Endothelial cell of umbilical vein (primary cell): ENCODE measurements around the gene ARMC7. TPM values are rescaled to one million over a fixed set of nuclear protein-coding genes. Genes with fewer than 3 reads are reported as not detected.
A peak's percentile ranks its signal among the peaks of the same experiment; 100 is the strongest.

ENCODE experiments used
- BruUV-seq: library from RNA; stranded (reverse); fragments of 400-500 nt; replicated peaks from 2 replicates; lab custom pipeline; 2021; lab: Mats Ljungman, UMichigan
- CTCF ChIA-PET: fragments of 300-600, 350-600 bp; sonication (Branson Sonifier 250); formaldehyde crosslinking; loops from one replicate; lab custom pipeline; 2021; ENCODE audit warnings: antibody characterized with exemption, inconsistent platforms; lab: Charles Lee
- POLR2A ChIA-PET: fragments of 300-600, 350-600 bp; sonication (Branson Sonifier 250); formaldehyde crosslinking; loops from one replicate; lab custom pipeline; 2021; ENCODE audit warnings: antibody characterized with exemption, inconsistent platforms; lab: Charles Lee
- DNase-seq: peaks from one replicate; pipeline ENCODE4 v3.0.0-alpha.2; 2011; ENCODE audit warnings: low read depth, low spot score
- FAIRE-seq: peaks from 2 replicates; lab custom pipeline; 2011; peaks lifted over from hg19 to GRCh38; lab: Jason Lieb, UNC
- H2AFZ ChIP-seq: 2 replicates; pipeline ENCODE4 v1.6.0; 2012; ENCODE audit warnings: low read depth, low read length, control low read depth, inconsistent platforms
- H3K27ac ChIP-seq: 2 replicates; pipeline ENCODE4 v1.5.1; 2011; ENCODE audit warnings: low read depth, mild to moderate bottlenecking, control low read depth, low read length, moderate library complexity; ENCODE audit not compliant: insufficient read depth
- H3K27me3 ChIP-seq, 2 experiments: 2 replicates each; pipeline versions ENCODE4 v1.6.0 to v1.6.1; 2011; ENCODE audit warnings: low read length in 2 of 2, mixed read lengths in 1 of 2; ENCODE audit not compliant: control insufficient read depth in 2 of 2, insufficient read depth in 2 of 2
- H3K36me3 ChIP-seq, 2 experiments: 2 replicates in 1 of 2; 3 replicates in 1 of 2; pipeline ENCODE4 v1.5.1; 2011; ENCODE audit warnings: low read length in 2 of 2, mild to moderate bottlenecking in 1 of 2, moderate library complexity in 1 of 2; ENCODE audit not compliant: control insufficient read depth in 2 of 2, insufficient read depth in 2 of 2; ENCODE audit errors: extremely low read depth in 1 of 2
- H3K4me1 ChIP-seq: 3 replicates; pipeline ENCODE4 v1.5.1; 2011; ENCODE audit warnings: mild to moderate bottlenecking, low read length; ENCODE audit not compliant: control insufficient read depth, insufficient read depth; ENCODE audit errors: extremely low read depth
- H3K4me2 ChIP-seq: 2 replicates; pipeline ENCODE4 v1.6.1; 2011; ENCODE audit warnings: low read length, control low read depth, mixed read lengths; ENCODE audit not compliant: insufficient read depth
- H3K4me3 ChIP-seq, 3 experiments: fragments of 200-600 bp in 1 of 3; sonication (generic), shearing (Covaris generic) in 1 of 3; replicated peaks in 1 of 3; 2 replicates each; pipeline ENCODE4 v1.5.1; 2011 to 2016; ENCODE audit warnings: control low read depth in 3 of 3, low read length in 3 of 3, mild to moderate bottlenecking in 2 of 3, inconsistent platforms in 1 of 3, low read depth in 1 of 3, moderate library complexity in 1 of 3; ENCODE audit not compliant: insufficient read depth in 1 of 3
- H3K79me2 ChIP-seq: 2 replicates; pipeline ENCODE4 v1.6.0; 2012; ENCODE audit warnings: low read length, inconsistent platforms; ENCODE audit not compliant: control insufficient read depth, insufficient read depth
- H3K9ac ChIP-seq: replicated peaks from 2 replicates; pipeline ENCODE3; 2011; ENCODE audit warnings: low read length, control low read depth; ENCODE audit not compliant: insufficient read depth; ENCODE audit errors: extremely low read depth
- H3K9me1 ChIP-seq: replicated peaks from 3 replicates; pipeline ENCODE4 v1.6.0; 2011; ENCODE audit warnings: mild to moderate bottlenecking, low read length; ENCODE audit not compliant: control insufficient read depth, insufficient read depth; ENCODE audit errors: extremely low read depth
- H3K9me3 ChIP-seq: replicated peaks from 2 replicates; pipeline ENCODE4 v1.5.1; 2012; ENCODE audit warnings: low read length, inconsistent platforms; ENCODE audit not compliant: control insufficient read depth, insufficient read depth
- H4K20me1 ChIP-seq: replicated peaks from 2 replicates; pipeline ENCODE3; 2011; ENCODE audit warnings: mild to moderate bottlenecking, low read length; ENCODE audit not compliant: control insufficient read depth, insufficient read depth; ENCODE audit errors: extremely low read depth
- EZH2 ChIP-seq: IDR thresholded peaks from 2 replicates; pipeline ENCODE4 v1.6.1; 2012; ENCODE audit warnings: borderline replicate concordance, low read depth, mild to moderate bottlenecking, moderate library complexity, low read length, inconsistent platforms; ENCODE audit not compliant: severe bottlenecking
- FOS ChIP-seq: IDR thresholded peaks from 2 replicates; pipeline ENCODE4 v1.6.1; 2011; ENCODE audit warnings: mild to moderate bottlenecking, low read length, moderate library complexity, borderline replicate concordance; ENCODE audit not compliant: insufficient read depth
- GATA2 ChIP-seq: IDR thresholded peaks from 2 replicates; pipeline ENCODE4 v1.7.0; 2011; ENCODE audit warnings: low read depth, mild to moderate bottlenecking, moderate library complexity, mixed read lengths, low read length; ENCODE audit not compliant: insufficient read length, insufficient read depth
- JUN ChIP-seq: IDR thresholded peaks from 2 replicates; pipeline ENCODE4 v1.6.1; 2011; ENCODE audit warnings: borderline replicate concordance, low read depth; ENCODE audit not compliant: insufficient read length, insufficient read depth
- MYC ChIP-seq: IDR thresholded peaks from one replicate; pipeline ENCODE4 v1.6.1; 2011; ENCODE audit warnings: mild to moderate bottlenecking, low read depth, low read length
- POLR2A ChIP-seq: IDR thresholded peaks from 2 replicates; pipeline ENCODE4 v1.6.1; 2012; ENCODE audit warnings: low read depth, mild to moderate bottlenecking, control low read depth, low read length
- POLR2AphosphoS5 ChIP-seq: IDR thresholded peaks from 2 replicates; pipeline ENCODE4 v1.6.1; 2012; ENCODE audit warnings: low read depth, mild to moderate bottlenecking, control low read depth, low read length, moderate library complexity; ENCODE audit not compliant: insufficient read depth
- dilution Hi-C: fragments of 300-500 bp; cut with MboI; formaldehyde crosslinking; loops from one replicate; pipeline ENCODE4 v1.15.0; 2019; ENCODE audit warnings: low sequenced_read_pairs; ENCODE audit not compliant: extremely low pct_ligation_motif_present
- intact Hi-C: fragments of 100-400 bp; cut with micrococcal nuclease; formaldehyde crosslinking; loops from one replicate; pipeline ENCODE4 v1.10.0; 2022
- polyA plus RNA-seq, 4 experiments: library from polyadenylated mRNA; depleted of rRNA in 3 of 4; stranded (reverse) in 3 of 4; unstranded in 1 of 4; fragments of >200 nt; gene quantifications; 2 replicates each; pipeline versions ENCODE4 v1.2.1 to v1.2.3, GENCODE V29; 2011 to 2012; ENCODE audit warnings: missing spikeins in 1 of 4
- total RNA-seq: library from RNA; stranded (reverse); gene quantifications from 2 replicates; pipeline ENCODE4 v1.2.3, GENCODE V29; 2021
- TF ChIP-seq, protein P1 (sequence below): IDR thresholded peaks from 2 replicates; pipeline ENCODE4 v1.6.1; 2011; ENCODE audit not compliant: insufficient read depth, insufficient read length
- TF ChIP-seq, protein P2 (sequence below), 2 donors: IDR thresholded peaks; 1 replicate in 1 of 2; 2 replicates in 1 of 2; pipeline ENCODE4 v1.5.1; 2011; ENCODE audit warnings: low read length in 2 of 2, mild to moderate bottlenecking in 2 of 2, moderate library complexity in 2 of 2, control low read depth in 1 of 2, inconsistent platforms in 1 of 2, low read depth in 1 of 2; ENCODE audit not compliant: insufficient read depth in 1 of 2; ENCODE audit errors: extremely low read depth in 1 of 2

The ARMC7 gene
- total and polyA plus RNA-seq, 2 donors (not counting 3 experiments of a cell fraction or from before 2014, with no cell fraction given) = 11.8 to 15.7 TPM

DNA sequence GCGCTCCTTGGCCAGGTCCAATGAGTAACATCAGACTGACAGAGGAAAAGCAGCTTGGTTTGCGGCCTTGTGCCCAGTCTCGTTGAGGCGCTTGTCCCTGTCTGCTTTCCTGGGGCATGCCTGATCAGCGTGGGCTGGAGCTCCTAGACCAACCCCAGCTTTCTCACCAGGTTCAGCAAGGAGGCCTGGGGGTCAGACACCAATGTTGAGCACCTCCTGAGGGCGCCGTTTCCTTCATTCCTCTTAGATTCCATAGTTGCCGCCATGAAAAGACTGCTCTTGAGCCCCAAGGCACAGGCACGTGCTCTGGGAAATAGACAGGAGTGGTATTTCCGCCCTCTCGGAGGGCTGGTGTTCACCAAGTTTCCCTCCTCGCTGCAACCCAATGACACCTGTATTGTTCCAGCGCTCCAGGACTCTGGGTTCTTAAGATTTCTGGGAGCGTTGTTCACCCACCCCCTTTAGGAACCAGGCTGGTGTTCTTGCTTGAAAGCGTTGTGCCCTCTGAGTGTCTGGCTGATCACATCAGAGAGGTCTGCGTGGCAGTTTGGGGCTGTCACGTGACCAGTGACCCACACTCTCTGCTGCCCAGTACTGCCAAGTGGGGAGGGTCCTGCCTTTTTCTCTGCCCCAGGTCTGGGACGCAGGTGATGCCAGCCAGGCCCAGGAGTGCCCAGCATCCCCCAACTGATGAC, 44.8 kb upstream of the ARMC7 start:
- ChIA-PET POLR2A (no interaction called here), CTCF (interaction anchor here (1.1 to 6.1 kb wide), 3 partner anchors 41 to 49 kb away, joined by 3 to 80 read pairs (median 4); no protein-coding TSS in a partner anchor)
- Histone ChIP-seq H3K4me2 (no peak overlapping the region), H4K20me1 (no peaks in the 10 kb centered on the region), H3K27ac (peak overlapping the region; percentile 33), H3K4me3 (no peak overlapping the region), H3K36me3 (peaks cover 8 to 24% of the 10 kb centered on the region in 2 experiments), H2AFZ (no peak overlapping the region), H3K9me1 (no peaks in the 10 kb centered on the region), H3K4me1 (peaks cover 6% of the 10 kb centered on the region), H3K27me3 (no peaks in the 10 kb centered on the region), H3K9me3 (no peaks in the 10 kb centered on the region), H3K9ac (peak overlapping the region; percentile 12), H3K79me2 (no peaks in the 10 kb centered on the region)
- no TSS peak for BruUV-seq
- no peak for DNase-seq
- dilution Hi-C loops (no loop called here), intact Hi-C loops (no loop called here)
- no peak for FAIRE-seq
- TF ChIP-seq MYC = no peak
- TF ChIP-seq EZH2 = no peak

DNA sequence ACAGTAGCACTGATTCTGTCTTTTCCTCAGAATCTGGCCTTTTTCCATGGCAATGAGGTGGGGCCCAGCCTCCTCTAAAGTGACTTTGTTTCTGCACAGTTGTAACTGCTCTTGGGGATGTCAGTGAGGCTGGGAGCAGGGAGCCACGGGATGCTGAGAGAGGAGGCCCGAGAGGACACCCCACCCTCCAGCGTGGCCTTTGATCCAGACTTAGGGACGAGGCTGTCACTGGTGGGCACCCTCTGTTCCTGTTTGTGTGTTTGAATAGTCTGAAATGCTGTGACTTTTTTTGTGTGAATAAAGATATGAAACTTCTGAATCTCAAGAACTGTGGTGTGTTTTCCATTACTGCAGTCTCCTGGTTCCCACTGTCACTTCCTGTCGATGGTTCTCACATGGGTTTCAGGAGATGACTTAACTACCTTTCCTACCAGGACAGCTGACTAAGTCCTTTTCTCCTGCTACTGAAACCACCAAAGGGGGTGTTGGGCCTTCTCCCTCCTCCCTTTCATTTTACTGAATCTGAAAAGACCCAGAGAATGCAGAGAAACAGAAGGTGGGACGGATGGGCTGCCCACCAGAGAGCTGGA, 44.1 kb upstream of the ARMC7 start:
- Histone ChIP-seq H4K20me1 (no peaks in the 10 kb centered on the region), H3K27ac (peak overlapping the region; percentile 33), H3K36me3 (peaks cover 8 to 23% of the 10 kb centered on the region in 2 experiments), H3K4me1 (peaks cover 6% of the 10 kb centered on the region), H2AFZ (no peak overlapping the region), H3K27me3 (no peaks in the 10 kb centered on the region), H3K4me2 (no peak overlapping the region), H3K9ac (peak overlapping the region; percentile 12), H3K4me3 (no peak overlapping the region), H3K9me3 (no peaks in the 10 kb centered on the region), H3K79me2 (no peaks in the 10 kb centered on the region), H3K9me1 (no peaks in the 10 kb centered on the region)
- peak; percentile 68 for FAIRE-seq
- DNase-seq = peak; percentile 46
- dilution Hi-C loops (no loop called here), intact Hi-C loops (no loop called here)
- CTCF ChIA-PET = interaction anchor here (1.1 to 1.8 kb wide), 3 partner anchors 10 to 136 kb away, joined by 3 to 5 read pairs (median 4); no protein-coding TSS in a partner anchor
- POLR2A ChIA-PET = no interaction called here
- BruUV-seq = no TSS peak
- TF ChIP-seq FOS = no peak
- no peak for TF ChIP-seq POLR2AphosphoS5
- TF ChIP-seq MYC = no peak
- no peak for TF ChIP-seq EZH2
- TF ChIP-seq, protein P1, sequence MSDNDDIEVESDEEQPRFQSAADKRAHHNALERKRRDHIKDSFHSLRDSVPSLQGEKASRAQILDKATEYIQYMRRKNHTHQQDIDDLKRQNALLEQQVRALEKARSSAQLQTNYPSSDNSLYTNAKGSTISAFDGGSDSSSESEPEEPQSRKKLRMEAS = no peak
- TF ChIP-seq, protein P2, sequence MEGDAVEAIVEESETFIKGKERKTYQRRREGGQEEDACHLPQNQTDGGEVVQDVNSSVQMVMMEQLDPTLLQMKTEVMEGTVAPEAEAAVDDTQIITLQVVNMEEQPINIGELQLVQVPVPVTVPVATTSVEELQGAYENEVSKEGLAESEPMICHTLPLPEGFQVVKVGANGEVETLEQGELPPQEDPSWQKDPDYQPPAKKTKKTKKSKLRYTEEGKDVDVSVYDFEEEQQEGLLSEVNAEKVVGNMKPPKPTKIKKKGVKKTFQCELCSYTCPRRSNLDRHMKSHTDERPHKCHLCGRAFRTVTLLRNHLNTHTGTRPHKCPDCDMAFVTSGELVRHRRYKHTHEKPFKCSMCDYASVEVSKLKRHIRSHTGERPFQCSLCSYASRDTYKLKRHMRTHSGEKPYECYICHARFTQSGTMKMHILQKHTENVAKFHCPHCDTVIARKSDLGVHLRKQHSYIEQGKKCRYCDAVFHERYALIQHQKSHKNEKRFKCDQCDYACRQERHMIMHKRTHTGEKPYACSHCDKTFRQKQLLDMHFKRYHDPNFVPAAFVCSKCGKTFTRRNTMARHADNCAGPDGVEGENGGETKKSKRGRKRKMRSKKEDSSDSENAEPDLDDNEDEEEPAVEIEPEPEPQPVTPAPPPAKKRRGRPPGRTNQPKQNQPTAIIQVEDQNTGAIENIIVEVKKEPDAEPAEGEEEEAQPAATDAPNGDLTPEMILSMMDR (IDR thresholded peaks at IDR 0.05; ENCODE audit: extremely low read depth in 1 of 2, insufficient read depth in 1 of 2, low read depth in 1 of 2, low read length in 2 of 2) = no peak
- no peak for TF ChIP-seq GATA2
- TF ChIP-seq JUN = no peak
- no peak for TF ChIP-seq POLR2A
